Middle frontal gyrus (tissue), 1 donor: Measurements from ENCODE around the gene EHF.
A peak's percentile ranks its signal among the peaks of the same experiment; 100 is the strongest.

Experiments
- DNase-seq: peaks from one replicate; pipeline ENCODE4 v3.0.0-alpha.2; 2015; ENCODE audit warnings: low spot score; ENCODE audit errors: extremely low spot score

The EHF gene

GRCh38 chr11:34623463-34623862 lies 2.6 kb downstream of the EHF start:
- DNase-seq: no peak

- no peak for DNase-seq
Observed at GRCh38 chr11:34624069-34624468, 3.2 kb downstream of the EHF start.

- DNase-seq: no peak
Observed at GRCh38 chr11:34625576-34625975, 4.7 kb downstream of the EHF start.

GRCh38 chr11:34626393-34626792 lies 5.5 kb downstream of the EHF start:
- no peak for DNase-seq

GRCh38 chr11:34627197-34627596 lies 6.3 kb downstream of the EHF start:
- no peak for DNase-seq

GRCh38 chr11:34629711-34630110 lies 8.8 kb downstream of the EHF start:
- DNase-seq: no peak

- DNase-seq: no peak
Observed at GRCh38 chr11:34630544-34630943, 9.7 kb downstream of the EHF start.

- DNase-seq: no peak
Observed at GRCh38 chr11:34631297-34631696, 10.4 kb downstream of the EHF start.

- DNase-seq: no peak
Observed at GRCh38 chr11:34631737-34632104, 10.8 kb downstream of the EHF start.

- DNase-seq: peak; percentile 34
Observed at GRCh38 chr11:34632105-34632791, 11.4 kb downstream of the EHF start.

GRCh38 chr11:34633640-34633989 lies 12.7 kb downstream of the EHF start:
- no peak for DNase-seq

GRCh38 chr11:34633990-34634693 lies 13.2 kb downstream of the EHF start:
- no peak for DNase-seq

GRCh38 chr11:34634694-34635062 lies 13.8 kb downstream of the EHF start:
- no peak for DNase-seq

- DNase-seq: no peak
Observed at GRCh38 chr11:34636127-34636526, 15.2 kb downstream of the EHF start.

GRCh38 chr11:34637303-34637702 lies 16.4 kb downstream of the EHF start:
- DNase-seq: no peak

GRCh38 chr11:34638897-34639296 lies 18.0 kb downstream of the EHF start:
- DNase-seq: no peak

- no peak for DNase-seq
Observed at GRCh38 chr11:34639545-34639944, 18.7 kb downstream of the EHF start.

GRCh38 chr11:34640050-34640923 lies 19.4 kb downstream of the EHF start:
- DNase-seq: no peak

- no peak for DNase-seq
Observed at GRCh38 chr11:34640924-34641275, 20.0 kb downstream of the EHF start.

- no peak for DNase-seq
Observed at GRCh38 chr11:34641456-34641855, 20.6 kb downstream of the EHF start.

GRCh38 chr11:34642001-34642554 lies 21.2 kb downstream of the EHF start:
- DNase-seq: no peak

GRCh38 chr11:34642873-34643272 lies 22.0 kb downstream of the EHF start:
- DNase-seq: no peak
